Mononuclear cell (primary cell): ENCODE results near the gene PRRX2. TPM values are rescaled to one million over a fixed set of nuclear protein-coding genes. Genes with fewer than 3 reads are reported as not detected.

ENCODE experiments used
- H3K27me3 ChIP-seq: 2 replicates; pipeline ENCODE4 v1.6.0; 2011; ENCODE audit warnings: low read length, control low read depth; ENCODE audit not compliant: insufficient read depth
- H3K4me1 ChIP-seq: 2 replicates; pipeline ENCODE4 v1.5.1; 2011; ENCODE audit warnings: mild to moderate bottlenecking, low read length, control low read depth; ENCODE audit not compliant: insufficient read depth
- H3K4me3 ChIP-seq: 2 replicates; pipeline ENCODE4 v1.5.1; 2011; ENCODE audit warnings: mild to moderate bottlenecking, low read length, moderate library complexity
- H3K9me3 ChIP-seq: 2 replicates; pipeline ENCODE4 v1.5.1; 2011; ENCODE audit warnings: low read depth, mild to moderate bottlenecking, control low read depth, low read length
- total RNA-seq: library from RNA; depleted of rRNA; stranded (reverse); fragments of >200 nt; gene quantifications from one replicate; pipeline ENCODE4 v1.2.3, GENCODE V29; 2012

The PRRX2 gene
- total RNA-seq, 1 donor, result not detected

GRCh38 chr9:129714511-129715061 is 49.1 kb downstream of the PRRX2 start:
- no peaks in the 10 kb centered on the region for H3K27me3 ChIP-seq
- H3K4me3 ChIP-seq, result no peak overlapping the region
- peaks cover 9% of the 10 kb centered on the region for H3K4me1 ChIP-seq
- H3K9me3 ChIP-seq, result no peaks in the 10 kb centered on the region

DNA sequence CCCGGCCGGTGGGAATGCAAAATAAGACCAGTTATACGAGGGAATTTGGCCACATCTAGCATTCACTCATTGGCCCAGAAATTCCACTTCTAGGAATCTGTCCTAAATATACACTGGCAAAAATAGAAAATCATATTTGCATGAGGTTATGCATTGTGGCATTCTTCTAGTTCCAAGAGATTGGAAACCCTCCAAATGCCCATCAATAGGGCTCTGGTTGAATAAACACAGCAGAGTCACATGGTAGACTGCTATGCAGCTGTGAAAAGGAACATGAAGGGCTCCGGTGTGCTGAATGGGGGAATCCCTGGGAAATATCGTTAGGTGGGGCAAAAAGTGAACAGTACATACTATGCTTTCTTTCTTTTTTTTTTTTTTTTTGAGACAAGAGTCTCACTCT is 50.6 kb downstream of the PRRX2 start:
- Histone ChIP-seq H3K27me3 (no peaks in the 10 kb centered on the region), H3K4me1 (peaks cover 9% of the 10 kb centered on the region), H3K4me3 (no peak overlapping the region), H3K9me3 (no peaks in the 10 kb centered on the region)

GRCh38 chr9:129717991-129718390 is 52.5 kb downstream of the PRRX2 start:
- Histone ChIP-seq H3K4me1 (no peaks in the 10 kb centered on the region), H3K9me3 (no peaks in the 10 kb centered on the region), H3K27me3 (no peaks in the 10 kb centered on the region), H3K4me3 (no peak overlapping the region)

GRCh38 chr9:129718647-129719046 is 53.2 kb downstream of the PRRX2 start:
- Histone ChIP-seq H3K27me3 (no peaks in the 10 kb centered on the region), H3K4me3 (no peak overlapping the region), H3K9me3 (no peaks in the 10 kb centered on the region), H3K4me1 (no peaks in the 10 kb centered on the region)

GRCh38 chr9:129719135-129719534 is 53.7 kb downstream of the PRRX2 start:
- Histone ChIP-seq H3K4me3 (no peak overlapping the region), H3K9me3 (no peaks in the 10 kb centered on the region), H3K27me3 (no peaks in the 10 kb centered on the region), H3K4me1 (no peaks in the 10 kb centered on the region)

- no peaks in the 10 kb centered on the region for H3K9me3 ChIP-seq
- H3K27me3 ChIP-seq, result no peaks in the 10 kb centered on the region
- H3K4me1 ChIP-seq, result no peaks in the 10 kb centered on the region
- H3K4me3 ChIP-seq, result no peak overlapping the region
Measured at GRCh38 chr9:129720181-129720864, 54.9 kb downstream of the PRRX2 start.

- Histone ChIP-seq H3K4me1 (no peaks in the 10 kb centered on the region), H3K27me3 (no peaks in the 10 kb centered on the region), H3K9me3 (no peaks in the 10 kb centered on the region), H3K4me3 (no peak overlapping the region)
Measured at GRCh38 chr9:129720865-129721545, 55.6 kb downstream of the PRRX2 start.

- Histone ChIP-seq H3K4me1 (peaks cover 4% of the 10 kb centered on the region), H3K4me3 (no peak overlapping the region), H3K27me3 (no peaks in the 10 kb centered on the region), H3K9me3 (no peaks in the 10 kb centered on the region)
Measured at GRCh38 chr9:129722913-129723312, 57.5 kb downstream of the PRRX2 start.

DNA sequence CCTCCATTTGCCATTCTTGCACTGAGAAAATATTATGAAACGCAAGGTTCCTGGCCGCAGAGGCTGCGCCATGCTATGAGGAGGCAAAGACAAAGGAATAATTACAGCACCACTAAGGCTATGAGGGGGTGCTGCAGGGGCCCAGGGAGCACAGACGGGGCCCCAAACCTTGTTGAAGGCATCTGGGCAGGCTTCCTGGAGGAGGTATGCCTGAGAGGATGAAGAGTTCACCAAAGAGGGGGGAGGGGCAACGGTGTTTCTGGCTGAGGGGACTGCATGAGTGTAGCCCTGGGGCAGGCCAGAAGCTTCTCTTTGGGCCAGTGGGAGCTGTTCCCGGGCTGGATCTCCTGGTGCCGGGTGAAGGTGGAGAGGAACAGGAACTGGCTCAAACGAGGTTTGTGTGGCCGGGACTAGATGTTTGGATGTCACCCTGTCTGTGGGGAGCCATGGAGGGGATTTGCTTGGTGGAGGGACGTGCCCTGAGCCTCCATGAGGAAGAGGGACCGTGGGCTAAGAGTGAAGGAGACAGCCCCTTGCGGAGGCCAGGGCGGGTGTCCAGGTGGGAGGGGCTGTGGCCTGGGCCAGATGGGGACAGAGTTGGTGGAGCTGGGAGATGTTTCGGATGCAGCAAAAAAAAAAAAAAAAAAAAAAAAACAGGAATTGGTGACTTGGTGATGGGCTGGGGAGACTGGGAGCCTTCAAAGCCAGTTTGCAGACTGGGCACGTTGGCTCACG is 59.2 kb downstream of the PRRX2 start:
- Histone ChIP-seq H3K27me3 (no peaks in the 10 kb centered on the region), H3K9me3 (no peaks in the 10 kb centered on the region), H3K4me1 (peaks cover 4% of the 10 kb centered on the region)

DNA sequence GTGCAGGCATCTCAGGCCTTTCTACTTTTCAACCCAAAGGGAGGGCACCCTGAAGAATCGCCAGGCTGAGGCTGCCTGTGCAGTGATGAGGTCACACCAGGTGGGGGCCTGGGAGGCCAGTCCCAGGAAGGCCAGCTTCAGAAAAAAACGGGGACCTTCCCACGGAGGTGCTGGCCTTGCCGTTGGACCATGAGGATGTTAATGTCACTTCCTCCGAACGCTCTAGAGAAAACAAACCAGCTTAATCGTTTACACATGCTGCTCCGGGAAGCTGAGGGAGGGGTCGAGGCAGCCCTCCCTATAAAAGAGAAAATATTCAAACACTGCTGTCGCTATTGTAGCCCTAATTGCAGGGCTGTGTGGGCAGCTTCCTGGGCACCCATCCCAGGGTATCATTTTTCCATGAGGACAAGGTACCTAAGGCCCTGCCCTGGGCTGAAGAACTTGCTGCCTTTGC is 60.4 kb downstream of the PRRX2 start:
- H3K9me3 ChIP-seq, result no peaks in the 10 kb centered on the region
- H3K27me3 ChIP-seq, result no peaks in the 10 kb centered on the region
- H3K4me3 ChIP-seq, result no peak overlapping the region
- H3K4me1 ChIP-seq, result peaks cover 4% of the 10 kb centered on the region

More for the DNA sequence above, 59.2 kb downstream of the PRRX2 start:
- H3K4me3 ChIP-seq, result no peak overlapping the region

GRCh38 chr9:129726322-129727160 is 61.1 kb downstream of the PRRX2 start:
- Histone ChIP-seq H3K4me1 (peaks cover 4% of the 10 kb centered on the region), H3K9me3 (no peaks in the 10 kb centered on the region), H3K4me3 (no peak overlapping the region), H3K27me3 (no peaks in the 10 kb centered on the region)

- Histone ChIP-seq H3K4me1 (peaks cover 4% of the 10 kb centered on the region), H3K4me3 (no peak overlapping the region), H3K9me3 (no peaks in the 10 kb centered on the region), H3K27me3 (no peaks in the 10 kb centered on the region)
Measured at GRCh38 chr9:129728744-129729143, 63.3 kb downstream of the PRRX2 start.

- no peaks in the 10 kb centered on the region for H3K9me3 ChIP-seq
- no peak overlapping the region for H3K4me3 ChIP-seq
- peaks cover 3% of the 10 kb centered on the region for H3K4me1 ChIP-seq
- no peaks in the 10 kb centered on the region for H3K27me3 ChIP-seq
Measured at GRCh38 chr9:129731477-129732085, 66.1 kb downstream of the PRRX2 start.

- Histone ChIP-seq H3K9me3 (no peaks in the 10 kb centered on the region), H3K4me1 (no peaks in the 10 kb centered on the region), H3K4me3 (no peak overlapping the region), H3K27me3 (no peaks in the 10 kb centered on the region)
Measured at GRCh38 chr9:129732100-129732499, 66.7 kb downstream of the PRRX2 start.
